Stimulated activated CD4-positive, alpha-beta T cell treated with anti-CD3 and anti-CD28 coated beads, Interleukin-15, amount 100 ng/mL, for 48 hours (primary cell): ENCODE data around the gene NSFL1C.

Experiments
- DNase-seq, 2 donors: peaks; one replicate each; pipeline ENCODE4 v3.0.0-alpha.2; 2020; ENCODE audit warnings: low read depth in 2 of 2

NSFL1C gene

DNA sequence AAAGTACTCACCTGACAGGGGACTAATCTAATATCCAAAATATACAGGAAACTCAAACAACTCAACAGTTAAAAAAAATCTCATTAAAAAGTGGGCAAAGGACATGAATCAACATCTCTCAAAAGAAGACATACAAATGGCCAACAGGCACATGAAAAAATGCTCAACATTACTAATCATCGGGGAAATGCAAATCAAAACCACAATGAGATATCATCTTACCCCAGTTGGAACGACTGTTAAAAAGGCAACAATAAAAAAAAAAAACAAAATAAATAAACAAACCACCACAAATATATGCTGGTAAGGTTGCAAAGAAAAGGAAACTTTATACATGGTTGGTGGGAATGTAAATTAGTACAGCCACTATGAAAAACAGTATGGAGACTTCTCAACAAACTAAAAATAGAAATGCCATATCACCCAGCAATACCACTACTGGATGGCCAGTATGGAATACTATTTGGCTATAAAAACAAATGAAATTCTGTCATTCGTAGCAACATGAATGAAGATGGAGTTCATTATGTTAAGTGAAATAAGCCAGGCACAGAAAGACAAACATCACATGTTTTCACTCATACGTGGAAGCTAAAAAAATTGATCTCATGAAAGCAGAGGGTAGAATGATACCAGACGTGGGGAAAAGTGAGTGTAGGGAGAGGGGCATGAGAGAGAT lies 17.9 kb upstream of the NSFL1C start:
- DNase-seq: no peak

- no peak for DNase-seq
These were observed 13.4 kb upstream of the NSFL1C start for GRCh38 chr20:1479831-1480595.

GRCh38 chr20:1478566-1478965 lies 11.9 kb upstream of the NSFL1C start:
- no peak for DNase-seq

- no peak for DNase-seq
These were observed 11.3 kb upstream of the NSFL1C start for GRCh38 chr20:1477896-1478490.

- DNase-seq: no peak
These were observed 8.4 kb upstream of the NSFL1C start for GRCh38 chr20:1474817-1475603.

- no peak for DNase-seq
These were observed 7.7 kb upstream of the NSFL1C start for GRCh38 chr20:1474325-1474724.

GRCh38 chr20:1473246-1474220 lies 6.9 kb upstream of the NSFL1C start:
- no peak for DNase-seq

DNA sequence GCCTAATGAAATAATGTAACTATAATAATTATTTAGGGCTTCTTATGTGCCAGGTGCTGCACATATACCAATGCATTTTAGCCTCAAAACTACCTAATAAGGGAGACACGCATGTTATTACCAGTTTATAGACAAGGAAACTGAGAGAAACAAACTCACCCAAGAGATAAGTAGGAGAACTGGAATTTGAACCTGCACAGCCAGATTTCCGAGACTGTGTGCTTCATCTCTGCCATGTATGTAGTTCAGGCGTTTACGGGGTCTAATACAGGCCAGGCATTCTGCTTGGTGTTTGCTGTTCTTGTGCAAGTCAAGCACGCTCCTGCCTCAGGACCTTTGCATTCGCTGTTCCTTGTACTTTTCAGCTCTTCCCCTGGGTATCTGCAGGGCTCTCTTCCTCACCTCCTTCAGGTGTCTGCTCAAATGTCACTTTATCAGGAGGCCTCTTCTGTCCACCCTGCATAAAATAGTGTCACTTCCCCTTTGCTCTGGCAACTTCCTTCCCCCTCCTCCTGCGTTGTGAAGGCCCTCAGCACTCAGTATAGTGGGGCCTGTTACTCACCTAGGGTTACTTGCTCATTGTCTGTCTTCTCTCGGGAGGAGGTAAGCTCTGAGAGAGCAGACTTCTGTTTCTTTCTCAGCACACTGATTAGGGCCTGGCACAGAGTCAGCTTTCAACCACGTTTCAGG lies 6.1 kb upstream of the NSFL1C start:
- DNase-seq: no peak

DNA sequence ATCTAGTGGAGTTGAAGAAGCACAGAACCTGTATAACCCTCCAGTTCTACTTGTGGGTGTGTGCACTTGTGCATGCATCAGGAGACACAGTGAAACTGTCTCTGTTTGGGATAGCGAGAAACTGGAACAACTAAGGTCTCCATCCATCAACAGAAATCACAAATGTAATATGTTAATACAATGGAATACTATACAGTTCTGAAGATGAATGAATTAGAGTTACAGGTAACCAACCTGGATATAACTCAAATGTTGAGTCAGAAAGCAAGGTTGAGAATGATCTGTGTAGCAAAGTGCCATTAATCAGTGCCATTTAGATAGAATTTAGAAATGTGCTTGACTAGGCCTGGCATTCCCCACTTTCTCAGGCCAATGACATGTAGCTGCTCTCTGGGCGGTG lies 4.6 kb upstream of the NSFL1C start:
- no peak for DNase-seq

GRCh38 chr20:1469925-1470571 lies 3.4 kb upstream of the NSFL1C start:
- DNase-seq: no peak

- DNase-seq: no peak
These were observed 2.8 kb upstream of the NSFL1C start for GRCh38 chr20:1469306-1469905.

- DNase-seq: no peak
These were observed 1.5 kb upstream of the NSFL1C start for GRCh38 chr20:1468117-1468624.

GRCh38 chr20:1467355-1468116 lies 887 bp upstream of the NSFL1C start:
- no peak for DNase-seq

- no peak for DNase-seq
These were observed 369 bp upstream of the NSFL1C start for GRCh38 chr20:1467082-1467354.

GRCh38 chr20:1465470-1466210 lies 1.0 kb downstream of the NSFL1C start:
- DNase-seq: no peak

DNA sequence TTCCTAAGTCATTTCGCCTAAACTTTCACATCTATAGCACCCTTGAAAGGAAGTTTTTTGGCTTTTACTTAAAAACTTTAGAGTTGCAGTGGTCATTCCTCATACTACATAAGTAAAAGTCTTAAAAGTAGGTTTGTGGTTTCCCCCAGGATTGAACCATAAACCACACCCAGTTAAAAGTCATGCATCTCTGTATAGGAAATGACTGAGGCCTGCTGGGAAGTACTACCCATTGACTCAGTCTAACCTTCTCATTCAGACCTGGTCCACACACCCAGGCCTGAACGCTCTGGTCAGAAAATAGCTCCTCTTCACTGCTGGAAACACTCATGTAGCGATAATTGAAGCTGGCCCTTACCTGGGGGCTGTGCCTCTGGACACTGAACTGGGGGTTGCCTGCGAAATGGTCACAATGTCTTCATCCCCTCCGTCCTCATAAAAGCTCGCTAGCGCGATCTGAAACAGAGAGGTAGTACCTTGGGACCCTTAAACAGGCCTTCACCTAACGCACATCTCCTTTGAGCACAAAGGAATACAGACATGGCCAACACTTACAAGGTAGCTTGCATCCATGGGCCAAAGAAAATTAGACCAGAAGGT lies 2.6 kb downstream of the NSFL1C start:
- no peak for DNase-seq

- DNase-seq: no peak
These were observed 3.8 kb downstream of the NSFL1C start for GRCh38 chr20:1462834-1463233.

GRCh38 chr20:1462001-1462400 lies 4.6 kb downstream of the NSFL1C start:
- no peak for DNase-seq
